Mesenteric fat pad (tissue), 1 donor: Measurements from ENCODE around the gene TCF20. TPM values are rescaled to one million over a fixed set of nuclear protein-coding genes. Genes with fewer than 3 reads are reported as not detected.

Source experiments
- DNase-seq: peaks from one replicate; pipeline ENCODE4 v3.0.0-alpha.2; 2020; ENCODE audit warnings: low spot score
- total RNA-seq: library from RNA; stranded (reverse); fragmentation: NEBNext Ultra II Directional; extraction: Animal tissue kit (Norgen Biotek cat#: 25700); gene quantifications from one replicate; pipeline ENCODE4 v1.2.1, GENCODE V29; 2021
- donor health status: DM: yes; HTN: yes; CAD: no.

TCF20 gene
- total RNA-seq, 1 donor from 2014 or later, result 25.2 TPM

- no peak for DNase-seq
Observed at GRCh38 chr22:42282252-42282942, 11.9 kb upstream of the TCF20 start.

GRCh38 chr22:42281706-42282251 lies 11.3 kb upstream of the TCF20 start:
- DNase-seq, result no peak

- no peak for DNase-seq
Observed at GRCh38 chr22:42281284-42281683, 10.8 kb upstream of the TCF20 start.

- DNase-seq, result no peak
Observed at GRCh38 chr22:42280836-42281235, 10.4 kb upstream of the TCF20 start.

- no peak for DNase-seq
Observed at GRCh38 chr22:42280140-42280539, 9.7 kb upstream of the TCF20 start.

DNA sequence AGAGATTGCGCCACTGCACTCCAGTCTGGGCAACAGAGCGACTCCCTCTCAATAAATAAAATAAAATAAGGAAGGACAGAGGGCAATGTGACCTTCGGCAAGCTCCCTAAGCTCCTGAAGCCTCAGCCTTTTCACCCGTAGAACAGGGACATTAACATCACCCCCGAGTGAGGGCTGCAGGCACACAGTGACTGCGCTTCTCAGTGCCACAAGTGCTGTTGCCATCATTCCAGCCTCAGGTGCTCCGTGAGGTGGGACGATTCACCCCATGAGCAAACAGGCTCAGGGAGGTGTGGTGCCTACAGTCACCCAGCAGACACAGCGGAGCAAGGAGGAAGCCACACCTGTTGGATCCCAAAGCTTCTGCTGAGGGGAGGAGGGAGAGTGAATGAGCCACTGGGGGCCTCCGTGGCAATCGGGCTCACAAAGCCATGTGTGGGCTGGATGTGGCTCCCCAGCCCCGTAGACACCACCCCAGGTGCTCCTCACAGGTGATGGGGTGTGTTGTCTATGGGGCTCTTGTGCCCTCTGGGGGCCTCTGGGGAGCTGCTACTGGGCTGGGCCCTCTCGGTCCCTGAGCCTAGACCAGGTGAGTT lies 9.1 kb upstream of the TCF20 start:
- DNase-seq, result no peak

DNA sequence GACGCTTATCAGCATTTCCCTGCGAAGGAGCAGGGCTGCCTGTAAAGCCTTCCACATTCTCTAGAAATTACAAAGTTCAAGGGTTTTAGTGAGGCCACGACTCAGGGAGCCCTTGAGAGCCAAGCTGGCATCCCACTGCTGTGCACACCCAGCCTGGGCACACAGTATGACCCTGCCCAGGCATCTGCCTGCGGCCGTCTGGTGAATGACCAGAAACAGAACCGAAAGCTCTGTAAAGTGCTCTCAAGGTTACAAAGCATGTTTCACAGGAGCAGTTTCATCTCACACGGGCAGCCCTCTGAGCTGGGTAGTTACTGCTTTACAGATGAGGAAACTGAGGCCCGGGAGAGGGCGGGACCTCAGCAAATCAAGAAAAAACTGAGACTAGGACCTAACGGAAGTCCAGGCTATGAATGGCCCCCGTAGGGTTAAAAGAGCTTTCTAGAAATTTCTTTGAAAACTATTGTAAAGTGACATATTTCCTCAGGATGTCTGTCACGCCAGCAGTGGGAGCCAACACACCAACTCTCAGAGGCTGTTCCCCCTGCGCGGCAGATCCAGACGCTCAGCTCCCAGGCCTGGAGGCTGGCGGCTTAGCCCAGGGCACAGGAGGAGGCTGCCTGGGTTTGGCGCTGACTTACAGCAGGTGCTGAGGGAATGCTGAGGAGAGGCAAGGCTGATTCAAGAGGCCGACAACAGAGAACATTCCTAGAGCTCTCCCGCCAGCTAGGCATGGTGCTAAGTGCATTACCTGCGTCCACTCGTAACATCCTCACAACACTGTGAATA lies 7.7 kb upstream of the TCF20 start:
- no peak for DNase-seq

DNA sequence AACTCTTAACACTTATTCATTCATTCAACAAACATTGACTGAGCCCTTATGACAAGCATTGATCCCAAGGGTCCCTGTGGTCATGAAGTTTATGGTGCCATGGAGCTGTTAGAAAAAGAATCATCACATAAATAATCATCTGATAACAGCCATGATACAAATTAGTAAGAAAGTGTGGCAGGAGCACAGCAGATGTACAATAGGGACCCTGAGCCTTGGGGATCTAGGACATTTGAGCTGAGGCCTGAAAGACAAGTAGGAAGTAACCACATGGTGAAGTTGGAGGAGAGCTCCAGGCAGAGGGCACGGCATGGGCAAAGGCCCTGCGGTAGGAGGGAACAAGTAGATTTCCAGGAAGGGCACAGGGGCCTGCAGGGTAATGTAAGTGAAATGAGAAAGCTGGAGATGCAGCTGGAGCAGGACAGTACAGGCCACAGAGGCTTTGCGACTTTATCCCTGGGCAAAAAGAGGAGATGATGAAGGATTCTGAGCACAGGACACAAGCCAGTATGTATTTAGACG lies 6.8 kb upstream of the TCF20 start:
- DNase-seq, result no peak

DNA sequence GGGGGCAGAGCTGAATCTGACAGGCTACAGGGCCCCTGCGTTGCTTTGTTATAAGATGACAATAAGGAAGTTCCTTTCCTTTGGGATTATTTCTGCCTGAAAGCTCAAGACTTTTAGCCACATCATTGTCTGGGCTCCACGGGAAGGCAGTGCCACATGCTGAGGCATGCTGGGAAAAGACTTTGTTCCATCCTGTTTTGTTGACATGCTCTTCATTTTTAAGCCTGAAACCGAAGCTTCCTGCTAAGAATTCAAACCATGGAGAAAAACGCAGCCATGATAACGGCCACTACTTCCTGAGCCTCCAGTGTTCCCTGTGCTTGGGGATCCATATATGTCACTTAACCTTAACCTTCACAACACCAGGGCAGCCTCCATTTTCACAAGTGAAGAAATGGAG lies 5.5 kb upstream of the TCF20 start:
- DNase-seq, result peak; percentile 33

DNA sequence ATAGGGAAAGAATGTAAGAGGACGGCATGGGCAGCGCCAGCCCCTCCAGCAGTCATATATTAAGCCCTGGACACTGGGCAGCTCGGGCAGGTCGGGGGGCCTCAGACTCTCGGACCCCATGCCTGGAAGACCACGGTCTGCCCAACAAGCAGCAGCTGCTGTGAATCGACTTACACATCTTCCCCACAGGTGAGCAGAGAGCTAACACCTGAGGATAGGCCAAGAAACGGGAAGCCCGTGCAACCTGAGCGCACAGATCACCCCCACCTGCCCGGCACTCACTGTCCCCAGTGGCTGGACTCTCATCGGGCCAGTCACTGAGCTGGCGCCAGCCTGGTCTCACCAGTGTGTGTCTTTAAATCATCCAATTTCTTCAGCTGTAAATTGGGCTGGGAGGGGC lies 4.7 kb upstream of the TCF20 start:
- DNase-seq, result peak; percentile 82

DNA sequence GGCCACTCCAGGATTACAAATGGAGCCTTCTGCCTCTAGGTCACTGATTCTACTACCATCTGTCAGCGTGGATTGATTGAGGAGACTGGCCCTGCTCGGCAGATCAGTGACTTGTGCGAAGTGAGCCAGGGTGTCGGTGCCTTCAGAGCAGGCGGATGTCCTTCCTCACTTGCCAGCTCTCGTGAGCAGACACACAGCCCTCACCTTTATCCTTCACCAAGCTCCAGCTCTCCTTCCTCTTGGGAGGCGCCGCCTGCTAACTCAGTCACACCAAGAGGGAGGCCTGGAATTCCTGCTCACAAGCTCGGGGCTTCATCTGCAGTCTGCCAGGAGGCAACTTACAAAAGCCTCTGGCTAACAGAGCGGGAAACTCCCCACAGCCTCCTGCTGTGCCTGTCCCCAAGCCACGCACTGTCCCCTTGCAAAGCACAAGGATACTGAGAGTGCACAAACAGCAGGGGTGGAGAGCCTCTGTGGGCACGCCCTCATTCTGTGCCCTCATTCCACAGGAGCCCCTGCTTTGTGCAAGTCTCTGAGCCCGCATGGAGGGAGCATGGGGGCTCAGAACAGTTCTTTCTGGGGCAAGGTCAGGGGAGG lies 3.5 kb upstream of the TCF20 start:
- DNase-seq, result peak; percentile 74

GRCh38 chr22:42272431-42272999 lies 2.1 kb upstream of the TCF20 start:
- DNase-seq, result peak; percentile 76

- peak; percentile 60 for DNase-seq
Observed at GRCh38 chr22:42271906-42272305, 1.5 kb upstream of the TCF20 start.

- DNase-seq, result no peak
Observed at GRCh38 chr22:42271191-42271813, 849 bp upstream of the TCF20 start.

GRCh38 chr22:42270176-42270509 lies 310 bp downstream of the TCF20 start:
- peak; percentile 79 for DNase-seq

- peak; percentile 91 for DNase-seq
Observed at GRCh38 chr22:42269432-42270175, 849 bp downstream of the TCF20 start.

- DNase-seq, result peak; percentile 30
Observed at GRCh38 chr22:42268852-42269410, 1.5 kb downstream of the TCF20 start.

DNA sequence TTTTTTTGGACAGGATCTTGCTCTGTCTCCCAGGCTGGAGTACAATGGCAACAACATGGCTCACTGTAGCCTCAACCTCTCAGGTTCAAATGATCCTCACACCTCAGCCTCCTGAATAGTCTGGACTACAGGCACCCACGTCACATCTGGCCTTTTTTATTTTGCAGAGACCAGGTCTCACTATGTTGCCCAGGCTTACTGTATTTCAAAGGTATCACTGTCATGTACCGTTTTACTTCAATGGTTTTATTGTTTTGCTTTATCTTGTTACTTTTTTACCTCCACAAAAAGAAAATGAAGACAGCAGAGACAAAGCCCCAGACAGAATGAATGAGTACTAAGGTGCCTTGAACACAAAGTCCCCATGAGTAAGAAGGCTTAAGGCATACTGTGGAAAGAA lies 5.1 kb downstream of the TCF20 start:
- no peak for DNase-seq

DNA sequence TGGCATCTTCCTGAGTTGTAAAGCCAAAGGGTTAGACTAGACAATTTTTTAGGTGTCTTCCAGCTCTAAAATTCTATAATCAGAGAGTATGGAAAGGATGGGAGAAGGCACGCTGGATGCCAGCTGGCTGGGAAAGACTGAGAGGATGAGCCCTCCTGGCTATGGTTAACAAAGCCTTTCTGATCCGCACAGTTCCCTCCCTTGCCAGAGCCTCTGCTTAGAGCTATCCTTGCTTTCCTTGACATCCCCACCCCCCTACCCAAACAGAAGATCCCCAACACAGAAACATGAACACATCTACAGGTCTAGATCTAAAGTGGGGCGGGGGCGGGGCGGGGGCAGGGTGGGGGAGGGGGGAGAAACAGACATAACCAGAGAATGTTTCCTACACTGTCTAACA lies 6.5 kb downstream of the TCF20 start:
- DNase-seq, result no peak

DNA sequence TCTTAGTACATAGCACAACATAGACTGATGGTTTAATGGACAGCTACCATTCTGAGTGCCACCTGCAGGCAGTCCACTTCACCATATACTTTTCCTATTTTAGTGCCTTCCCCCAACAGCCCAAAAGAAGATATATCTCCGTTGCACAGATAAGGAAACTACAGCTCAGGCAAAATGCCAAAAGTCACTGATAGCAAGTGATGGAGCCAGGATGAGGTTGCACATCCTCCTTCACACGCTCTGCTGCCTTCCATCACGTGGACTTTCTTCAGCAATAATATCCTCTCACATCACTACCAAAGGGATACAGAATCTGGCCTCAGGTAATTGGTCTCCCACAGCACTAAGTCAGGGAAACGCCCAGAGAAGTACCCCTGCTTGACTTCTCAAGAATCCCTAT lies 7.5 kb downstream of the TCF20 start:
- DNase-seq, result no peak
